ENCODE data around the gene LEFTY1. TPM values are rescaled to one million over a fixed set of nuclear protein-coding genes. Genes with fewer than 3 reads are reported as not detected.

LEFTY1 gene
- total RNA-seq, 1 experiment from 2014 or later, result not detected

- BruUV-seq (replicated peaks), result no TSS peak
These were observed 34.4 kb upstream of the LEFTY1 start for GRCh38 chr1:225923381-225923691.

GRCh38 chr1:225921734-225922709, 33.1 kb upstream of the LEFTY1 start:
- Histone ChIP-seq H3K9me2 (replicated peaks; ENCODE audit: low read length) (no peaks in the 10 kb centered on the region), H3K4me2 (ENCODE audit: low read length) (peak overlapping the region; percentile 85), H3K4me1 (ENCODE audit: insufficient read depth, low read length) (peaks cover 46% of the 10 kb centered on the region), H3K9ac (ENCODE audit: low read length) (no peak overlapping the region), H3K36me3 (ENCODE audit: low read depth, low read length) (peaks cover 12% of the 10 kb centered on the region; the same call in 1 of the 2 replicates), H4K20me1 (ENCODE audit: low read length) (peaks cover 3% of the 10 kb centered on the region; the same call in 1 of the 2 replicates), H3K79me2 (ENCODE audit: low read length) (peaks cover 28% of the 10 kb centered on the region), H3K27me3 (ENCODE audit: low read length) (no peaks in the 10 kb centered on the region), H2AFZ (ENCODE audit: low read length) (no peak overlapping the region), H3K4me3 (ENCODE audit: low read length) (no peak overlapping the region), H3K27ac (ENCODE audit: low read length) (peak overlapping the region; percentile 72), H3K9me3 (ENCODE audit: low read length) (no peaks in the 10 kb centered on the region), H3F3A (ENCODE audit: low read length, unreplicated experiment) (no peaks in the 10 kb centered on the region)
- peak; percentile 91 for DNase-seq
- POLR2A ChIA-PET (ENCODE audit: unreplicated experiment), result interaction anchor here (0.6 to 0.9 kb wide), 2 partner anchors 41 to 50 kb away, joined by 3 to 10 read pairs; no protein-coding TSS in a partner anchor
- CTCF ChIA-PET, result interaction anchor here (0.6 kb wide), 1 partner anchor 202 kb away, joined by 4 read pairs; no protein-coding TSS in a partner anchor
- TF ChIP-seq EZH2phosphoT487 (IDR thresholded peaks at IDR 0.05; ENCODE audit: borderline replicate concordance, low read length) (no peak), CTCF (conservative IDR thresholded peaks at IDR 0.05; ENCODE audit: low read depth, low read length) (no peak), EZH2 (IDR thresholded peaks at IDR 0.05; ENCODE audit: low read length, unreplicated experiment) (no peak)
- intact Hi-C loops (cut with micrococcal nuclease), result loop anchor here (2.0 kb wide), 1 partner anchor 39 kb away; the partner anchor contains the start of gene TMEM63A
- ATAC-seq, result peak; percentile 30
- no TSS peak for BruUV-seq (replicated peaks)

More at GRCh38 chr1:225923381-225923691, 34.4 kb upstream of the LEFTY1 start:
- ATAC-seq (no peak), DNase-seq (no peak)
- no peaks in the 10 kb centered on the region for H3K27me3 ChIP-seq (ENCODE audit: low read length)
- ChIA-PET POLR2A (ENCODE audit: unreplicated experiment) (interaction anchor here (1.5 kb wide), 1 partner anchor 57 kb away, joined by 4 read pairs; no protein-coding TSS in a partner anchor), CTCF (interaction anchor here (0.8 kb wide), 1 partner anchor 26 kb away, joined by 3 read pairs; no protein-coding TSS in a partner anchor)
- peak overlapping the region; percentile 85 for H3K4me2 ChIP-seq (ENCODE audit: low read length)
- peak overlapping the region; percentile 95 for H3K9ac ChIP-seq (ENCODE audit: low read length)
- H3K9me2 ChIP-seq (replicated peaks; ENCODE audit: low read length), result no peaks in the 10 kb centered on the region
- peaks cover 7% of the 10 kb centered on the region; the same call in 1 of the 2 replicates for H3K36me3 ChIP-seq (ENCODE audit: low read depth, low read length)
- no peak for TF ChIP-seq CTCF (conservative IDR thresholded peaks at IDR 0.05; ENCODE audit: low read depth, low read length)
- TF ChIP-seq EZH2 (IDR thresholded peaks at IDR 0.05; ENCODE audit: low read length, unreplicated experiment), result no peak
- TF ChIP-seq EZH2phosphoT487 (IDR thresholded peaks at IDR 0.05; ENCODE audit: borderline replicate concordance, low read length), result no peak
- peaks cover 28% of the 10 kb centered on the region for H3K79me2 ChIP-seq (ENCODE audit: low read length)
- peak overlapping the region; percentile 77; the same call in 1 of the 2 replicates for H2AFZ ChIP-seq (ENCODE audit: low read length)
- H3K9me3 ChIP-seq (ENCODE audit: low read length), result no peaks in the 10 kb centered on the region
- peak overlapping the region; percentile 89 for H3K4me3 ChIP-seq (ENCODE audit: low read length)
- intact Hi-C loops (cut with micrococcal nuclease), result no loop called here
- H3F3A ChIP-seq (ENCODE audit: low read length, unreplicated experiment), result no peaks in the 10 kb centered on the region
- peaks cover 3% of the 10 kb centered on the region; the same call in 1 of the 2 replicates for H4K20me1 ChIP-seq (ENCODE audit: low read length)
- peaks cover 46% of the 10 kb centered on the region for H3K4me1 ChIP-seq (ENCODE audit: insufficient read depth, low read length)
- H3K27ac ChIP-seq (ENCODE audit: low read length), result peak overlapping the region; percentile 72
